DND-41 (cell line): ENCODE measurements around the gene SLX4IP.
A peak's percentile ranks its signal among the peaks of the same experiment; 100 is the strongest.

Experiments used
- ATAC-seq: fragments of 200-7000 bp; cut with Tn5 transposase; 3 replicates; pipeline ENCODE4 v1.9.1; 2021; ENCODE audit warnings: low read depth; ENCODE audit not compliant: insufficient read depth
- DNase-seq: peaks from one replicate; pipeline ENCODE4 v3.0.0-alpha.2; 2020
- H2AFZ ChIP-seq: 2 replicates; pipeline ENCODE4 v1.6.0; 2012; ENCODE audit warnings: low read depth, low read length
- H3K27ac ChIP-seq: 2 replicates; pipeline ENCODE4 v1.5.1; 2012; ENCODE audit warnings: low read length, inconsistent platforms
- H3K27me3 ChIP-seq: fragments of 200-600 bp; sonication (generic); 2 replicates; pipeline ENCODE4 v1.6.0; 2012; ENCODE audit warnings: low read length, mild to moderate bottlenecking, inconsistent platforms; ENCODE audit not compliant: insufficient read depth, poor library complexity
- H3K36me3 ChIP-seq: 2 replicates; pipeline ENCODE4 v1.5.1; 2012; ENCODE audit warnings: low read length, inconsistent platforms; ENCODE audit not compliant: insufficient read depth
- H3K4me1 ChIP-seq: 2 replicates; pipeline ENCODE4 v1.5.1; 2012; ENCODE audit warnings: mild to moderate bottlenecking, low read length; ENCODE audit not compliant: insufficient read depth
- H3K4me2 ChIP-seq: 2 replicates; pipeline ENCODE4 v1.6.0; 2012; ENCODE audit warnings: mild to moderate bottlenecking, moderate library complexity, low read length, inconsistent platforms; ENCODE audit not compliant: insufficient read depth
- H3K4me3 ChIP-seq, 2 experiments: fragments of 200-600 bp in 1 of 2; shearing (Covaris generic) in 1 of 2; 2 replicates each; pipeline ENCODE4 v1.5.1; 2012 to 2016; ENCODE audit warnings: inconsistent platforms in 2 of 2, low read length in 2 of 2, mild to moderate bottlenecking in 2 of 2, low read depth in 1 of 2, moderate library complexity in 1 of 2
- H3K79me2 ChIP-seq: 2 replicates; pipeline ENCODE4 v1.6.0; 2012; ENCODE audit warnings: low read length, inconsistent platforms; ENCODE audit not compliant: insufficient read depth
- H3K9ac ChIP-seq: 2 replicates; pipeline ENCODE4 v1.6.0; 2012; ENCODE audit warnings: low read depth, mild to moderate bottlenecking, inconsistent platforms, low read length, moderate library complexity
- H3K9me3 ChIP-seq: 2 replicates; pipeline ENCODE4 v1.5.1; 2012; ENCODE audit warnings: low read length, moderate library complexity, mild to moderate bottlenecking, inconsistent platforms; ENCODE audit not compliant: insufficient read depth, severe bottlenecking
- H4K20me1 ChIP-seq: 2 replicates; pipeline ENCODE4 v1.6.0; 2012; ENCODE audit warnings: low read length; ENCODE audit not compliant: insufficient read depth
- CTCF ChIP-seq: IDR thresholded peaks from 2 replicates; pipeline ENCODE4 v1.5.1; 2012; ENCODE audit warnings: borderline replicate concordance, low read length, moderate library complexity, mild to moderate bottlenecking; ENCODE audit not compliant: poor library complexity, severe bottlenecking; ENCODE audit errors: extremely low read depth
- EZH2 ChIP-seq: IDR thresholded peaks from 3 replicates; pipeline ENCODE4 v1.6.1; 2012; ENCODE audit warnings: borderline replicate concordance, low read depth, mild to moderate bottlenecking, moderate library complexity, low read length, inconsistent platforms; ENCODE audit not compliant: severe bottlenecking

SLX4IP gene

GRCh38 chr20:10408108-10408813, 26.8 kb upstream of the SLX4IP start:
- Histone ChIP-seq H3K4me2 (no peak overlapping the region), H3K36me3 (peaks cover 53% of the 10 kb centered on the region), H3K27me3 (no peaks in the 10 kb centered on the region), H4K20me1 (no peaks in the 10 kb centered on the region), H3K4me3 (no peak overlapping the region), H3K9me3 (no peaks in the 10 kb centered on the region), H3K4me1 (no peaks in the 10 kb centered on the region), H3K9ac (no peak overlapping the region), H3K27ac (no peak overlapping the region), H3K79me2 (no peaks in the 10 kb centered on the region), H2AFZ (no peak overlapping the region)
- no peak for ATAC-seq
- TF ChIP-seq EZH2 (no peak), CTCF (no peak)
- no peak for DNase-seq

GRCh38 chr20:10411673-10412072, 23.4 kb upstream of the SLX4IP start:
- Histone ChIP-seq H3K9ac (no peak overlapping the region), H2AFZ (no peak overlapping the region), H3K27ac (no peak overlapping the region), H3K4me2 (no peak overlapping the region), H4K20me1 (no peaks in the 10 kb centered on the region; the same call in 1 of the 2 replicates), H3K4me1 (no peaks in the 10 kb centered on the region), H3K27me3 (no peaks in the 10 kb centered on the region), H3K79me2 (peaks cover 11% of the 10 kb centered on the region), H3K9me3 (no peaks in the 10 kb centered on the region), H3K36me3 (peaks cover 48% of the 10 kb centered on the region), H3K4me3 (no peak overlapping the region)
- ATAC-seq: no peak
- no peak for DNase-seq
- no peak for TF ChIP-seq CTCF

- no peak for ATAC-seq
- Histone ChIP-seq H3K27ac (no peak overlapping the region), H3K27me3 (no peaks in the 10 kb centered on the region), H4K20me1 (no peaks in the 10 kb centered on the region; the same call in 1 of the 2 replicates), H3K36me3 (peaks cover 47% of the 10 kb centered on the region), H3K9ac (no peak overlapping the region), H3K79me2 (peaks cover 20% of the 10 kb centered on the region), H2AFZ (no peak overlapping the region), H3K9me3 (no peaks in the 10 kb centered on the region), H3K4me2 (no peak overlapping the region), H3K4me3 (no peak overlapping the region), H3K4me1 (no peaks in the 10 kb centered on the region)
- no peak for DNase-seq
- TF ChIP-seq CTCF (peak; percentile 31), EZH2 (no peak)
Measured at GRCh38 chr20:10412591-10413408, 22.3 kb upstream of the SLX4IP start.
